Epithelial cell of proximal tubule (primary cell): ENCODE measurements around the gene CAB39L. TPM values are rescaled to one million over a fixed set of nuclear protein-coding genes. Genes with fewer than 3 reads are reported as not detected.

Experiments
- DNase-seq: peaks from one replicate; pipeline ENCODE4 v3.0.0-alpha.2; 2011; ENCODE audit warnings: low read depth
- H3K4me3 ChIP-seq: 2 replicates; pipeline ENCODE4 v1.5.1; 2011; ENCODE audit warnings: low read depth, mild to moderate bottlenecking, low read length
- total RNA-seq: library from RNA; depleted of rRNA; stranded (reverse); fragments of >200 nt; gene quantifications from 2 replicates; pipeline ENCODE4 v1.2.3, GENCODE V29; 2015
- TF ChIP-seq, protein P1 (sequence below): conservative IDR thresholded peaks from 2 replicates; pipeline ENCODE4 v1.5.1; 2012; ENCODE audit warnings: low read depth, mild to moderate bottlenecking, low read length

The CAB39L gene
- total RNA-seq, 1 donor from 2014 or later = 5.2 TPM

DNA sequence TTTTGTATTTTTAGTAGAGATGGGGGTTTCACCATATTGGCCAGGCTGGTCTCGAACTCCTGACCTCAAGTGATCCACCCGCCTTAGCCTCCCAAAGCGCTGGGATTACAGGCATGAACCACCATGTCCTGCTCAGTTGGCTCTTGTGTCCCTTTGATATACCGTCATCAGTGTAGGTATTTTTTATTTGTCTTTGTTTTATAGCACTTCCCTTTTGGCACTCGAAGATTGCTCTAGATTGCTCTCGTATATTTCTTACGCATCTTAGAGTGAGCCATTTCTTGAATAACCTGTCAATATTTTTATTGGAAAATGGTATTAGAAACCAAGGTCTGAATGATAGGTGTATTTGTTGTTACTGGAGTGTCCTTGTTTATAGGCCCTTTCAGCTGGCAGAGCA, 9.6 kb upstream of the CAB39L start:
- TF ChIP-seq, protein P1, sequence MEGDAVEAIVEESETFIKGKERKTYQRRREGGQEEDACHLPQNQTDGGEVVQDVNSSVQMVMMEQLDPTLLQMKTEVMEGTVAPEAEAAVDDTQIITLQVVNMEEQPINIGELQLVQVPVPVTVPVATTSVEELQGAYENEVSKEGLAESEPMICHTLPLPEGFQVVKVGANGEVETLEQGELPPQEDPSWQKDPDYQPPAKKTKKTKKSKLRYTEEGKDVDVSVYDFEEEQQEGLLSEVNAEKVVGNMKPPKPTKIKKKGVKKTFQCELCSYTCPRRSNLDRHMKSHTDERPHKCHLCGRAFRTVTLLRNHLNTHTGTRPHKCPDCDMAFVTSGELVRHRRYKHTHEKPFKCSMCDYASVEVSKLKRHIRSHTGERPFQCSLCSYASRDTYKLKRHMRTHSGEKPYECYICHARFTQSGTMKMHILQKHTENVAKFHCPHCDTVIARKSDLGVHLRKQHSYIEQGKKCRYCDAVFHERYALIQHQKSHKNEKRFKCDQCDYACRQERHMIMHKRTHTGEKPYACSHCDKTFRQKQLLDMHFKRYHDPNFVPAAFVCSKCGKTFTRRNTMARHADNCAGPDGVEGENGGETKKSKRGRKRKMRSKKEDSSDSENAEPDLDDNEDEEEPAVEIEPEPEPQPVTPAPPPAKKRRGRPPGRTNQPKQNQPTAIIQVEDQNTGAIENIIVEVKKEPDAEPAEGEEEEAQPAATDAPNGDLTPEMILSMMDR = no peak
- DNase-seq = no peak

DNA sequence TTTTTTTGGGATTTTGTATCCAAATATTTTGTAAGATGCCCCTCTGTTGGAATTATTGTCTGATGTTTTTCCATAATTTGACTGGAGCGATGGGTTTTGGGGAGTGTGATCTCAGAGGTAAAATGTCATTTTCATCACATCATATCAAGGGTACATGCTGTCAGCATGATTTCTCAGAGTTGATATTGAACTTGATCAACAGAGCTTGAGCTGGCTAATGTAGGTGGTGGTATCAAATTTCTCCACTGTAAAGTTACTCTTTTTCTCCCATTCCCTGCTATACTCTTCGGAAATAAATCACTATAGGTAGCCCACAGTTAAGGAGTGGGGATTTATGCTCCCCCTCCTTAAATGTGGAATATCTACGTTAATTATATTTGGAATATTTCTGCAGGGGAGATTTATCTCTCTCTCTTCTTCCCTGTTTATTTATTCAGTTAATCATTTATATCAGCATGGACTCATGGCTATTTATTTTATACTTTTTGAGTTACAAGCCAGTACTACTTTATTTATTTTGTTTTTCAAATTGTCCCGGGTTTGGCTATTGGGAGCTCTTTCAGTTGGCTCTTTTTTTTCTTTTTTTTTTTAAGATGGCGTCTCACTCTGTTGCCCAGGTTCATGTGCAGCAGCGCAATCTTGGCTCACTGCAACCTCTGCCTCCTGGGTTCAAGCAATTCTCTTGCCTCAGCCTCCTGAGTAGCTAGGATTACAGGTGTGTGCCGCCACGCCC, 9.0 kb upstream of the CAB39L start:
- no peak for DNase-seq
- TF ChIP-seq, protein P1 = no peak
- H3K4me3 ChIP-seq = no peak overlapping the region

More for the DNA sequence above, 9.6 kb upstream of the CAB39L start:
- no peak overlapping the region for H3K4me3 ChIP-seq

DNA sequence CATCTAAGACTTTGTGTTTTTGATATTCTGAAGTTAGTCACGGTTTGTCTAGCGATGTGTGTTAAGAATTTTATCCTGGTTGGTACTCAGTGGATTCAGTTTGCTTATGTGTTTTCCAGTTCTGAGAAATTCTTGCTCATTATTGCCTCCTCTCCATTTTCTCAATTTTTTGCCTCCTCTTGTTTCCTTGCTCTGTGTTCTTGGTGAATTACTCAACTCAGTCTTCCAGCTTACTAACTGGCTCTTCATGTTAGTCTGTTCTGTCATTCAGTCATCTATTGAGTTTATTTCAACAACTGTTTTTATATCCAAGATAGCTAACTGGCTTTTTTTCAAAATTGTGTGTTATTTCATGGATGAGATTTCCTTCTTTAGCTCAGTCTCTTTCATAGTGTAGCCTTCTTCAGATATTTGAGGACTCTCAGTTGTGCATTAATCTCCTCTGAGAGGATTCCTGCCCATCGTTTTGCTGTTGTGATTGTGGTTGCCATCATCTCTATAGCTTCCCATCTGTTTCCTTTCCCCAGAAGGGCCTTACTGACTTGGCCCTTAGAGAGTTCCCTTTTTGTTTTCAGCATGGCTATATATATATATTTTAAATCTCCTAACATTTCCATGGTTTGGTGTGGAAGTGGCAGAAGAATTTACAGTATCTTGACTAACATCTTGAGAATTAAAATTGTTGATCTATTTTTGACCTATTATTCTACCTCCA, 6.4 kb upstream of the CAB39L start:
- no peak overlapping the region for H3K4me3 ChIP-seq
- DNase-seq = no peak
- TF ChIP-seq, protein P1 = no peak

DNA sequence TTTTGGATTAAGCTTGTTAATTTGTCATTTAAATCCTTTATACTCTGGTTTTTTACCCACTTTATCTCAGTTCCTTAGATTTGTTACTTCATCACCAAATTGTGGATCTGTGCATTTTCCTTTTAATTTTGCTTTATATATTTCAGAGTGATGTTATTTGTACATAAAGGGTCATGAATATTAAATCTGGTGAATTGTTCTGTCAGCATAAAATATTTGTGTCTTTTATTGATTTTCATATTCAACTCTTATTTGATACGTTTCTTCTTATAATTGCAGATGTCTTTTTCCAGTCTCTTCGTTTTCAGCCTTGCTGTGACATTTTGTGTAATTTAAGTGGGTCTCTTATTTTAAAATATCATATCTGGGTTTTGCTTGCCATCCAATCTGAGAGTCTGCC, 4.9 kb upstream of the CAB39L start:
- DNase-seq = no peak
- TF ChIP-seq, protein P1 = no peak
- no peak overlapping the region for H3K4me3 ChIP-seq

DNA sequence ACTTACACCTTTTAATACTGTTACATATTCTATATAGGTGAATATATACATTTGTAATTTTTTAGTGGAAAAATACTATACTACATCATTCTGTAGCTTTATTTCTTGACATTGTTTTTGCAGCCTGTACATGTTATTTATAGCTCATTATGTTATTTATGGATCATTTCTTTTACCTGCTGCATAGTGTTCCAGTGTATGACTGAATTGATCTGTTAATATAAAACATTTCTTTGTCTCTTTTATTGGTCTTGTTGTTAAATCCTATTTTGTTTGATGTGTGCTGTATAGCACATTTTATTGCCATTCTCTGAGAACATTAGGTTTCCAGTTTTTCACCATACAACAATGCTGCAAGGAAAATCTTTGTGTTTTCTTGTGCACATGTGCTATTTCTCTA, 2.6 kb upstream of the CAB39L start:
- no peak overlapping the region for H3K4me3 ChIP-seq
- TF ChIP-seq, protein P1 = no peak
- DNase-seq = no peak

DNA sequence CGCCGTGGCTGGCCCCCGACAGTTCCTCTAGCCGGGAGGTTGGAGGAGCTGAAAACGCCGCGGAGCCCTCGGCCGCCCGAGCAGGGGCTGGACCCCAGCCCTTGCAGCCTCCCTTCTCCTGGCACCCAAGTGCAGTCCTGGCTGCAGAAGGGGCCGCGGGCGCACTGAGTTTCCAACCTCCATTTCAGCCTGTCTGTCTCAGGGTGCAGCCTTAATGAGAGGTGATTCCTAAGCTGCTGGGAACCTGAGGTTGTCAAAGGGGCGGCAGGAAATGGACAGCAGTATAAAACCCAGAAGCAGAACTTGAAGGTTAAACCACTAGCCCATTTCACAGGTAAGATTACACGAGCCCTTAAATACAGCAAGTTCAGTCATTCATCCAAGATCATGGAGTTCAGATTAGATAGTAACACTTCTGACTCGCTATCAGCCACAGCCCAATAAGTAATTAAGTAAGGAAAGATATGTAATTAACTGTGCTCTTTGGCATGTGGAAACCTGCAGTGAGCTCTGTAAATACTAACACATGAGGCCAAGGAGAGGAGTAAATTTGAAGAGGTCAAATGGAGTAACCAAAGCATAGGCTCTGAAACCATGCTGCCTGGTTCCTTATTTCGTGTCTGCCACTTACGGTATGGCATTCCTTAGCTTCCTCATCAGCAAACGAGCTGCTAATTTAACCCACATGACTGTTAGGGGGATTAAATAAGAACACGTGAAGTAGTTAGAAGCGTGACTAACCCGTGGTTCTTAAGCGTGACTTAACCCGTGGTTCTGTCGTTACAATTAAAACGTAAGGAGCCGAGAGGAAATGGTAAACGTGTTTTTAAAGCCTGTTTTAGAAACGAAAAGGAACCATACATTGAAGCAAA, 896 bp upstream of the CAB39L start:
- TF ChIP-seq, protein P1 = no peak
- DNase-seq = peak; percentile 73
- peak overlapping the region; percentile 88 for H3K4me3 ChIP-seq
